Urinary bladder (tissue), 4 donors: Measurements from ENCODE around the gene MRPL20. TPM values are rescaled to one million over a fixed set of nuclear protein-coding genes. Genes with fewer than 3 reads are reported as not detected.

ENCODE experiments used
- DNase-seq: peaks from one replicate; pipeline ENCODE4 v3.0.0-alpha.2; 2015; ENCODE audit errors: extremely low spot score
- H3K27ac ChIP-seq: one replicate; pipeline ENCODE4 v1.5.1; 2013; ENCODE audit warnings: low read depth, mild to moderate bottlenecking, moderate library complexity
- H3K36me3 ChIP-seq: one replicate; pipeline ENCODE4 v1.6.1; 2013; ENCODE audit warnings: mild to moderate bottlenecking, moderate library complexity; ENCODE audit not compliant: insufficient read depth
- H3K4me1 ChIP-seq: one replicate; pipeline ENCODE4 v1.6.1; 2013; ENCODE audit warnings: mild to moderate bottlenecking, moderate library complexity; ENCODE audit not compliant: insufficient read depth
- H3K4me3 ChIP-seq: one replicate; pipeline ENCODE4 v1.5.1; 2013; ENCODE audit warnings: low read depth, low read length
- WGBS: extraction: QIAGEN DNeasy Blood & Tissue Kit; methylation state at CpG from one replicate; pipeline ENCODE4 v1.1.7; 2013; 5-methylcytosine and 5-hydroxymethylcytosine counted together
- polyA plus RNA-seq: library from polyadenylated mRNA; stranded (reverse); fragments of 200-250 nt; gene quantifications from one replicate; pipeline ENCODE4 v1.2.3, GENCODE V29; 2013
- total RNA-seq: library from RNA; depleted of rRNA; stranded (reverse); fragments of >200 nt; gene quantifications from one replicate; pipeline ENCODE4 v1.2.3, GENCODE V29; 2014
- donor health status: healthy with polysubstance abuse.
- donor health status: healthy.

Gene MRPL20
- total and polyA plus RNA-seq, 2 donors, result 55.1 to 183 TPM

GRCh38 chr1:1400576-1401456 is 6.3 kb downstream of the MRPL20 start:
- WGBS, result 83% methylated on average over 22 of the region's 22 CpGs
- no peaks in the 10 kb centered on the region for H3K4me1 ChIP-seq
- H3K27ac ChIP-seq, result no peak overlapping the region
- DNase-seq, result no peak
- H3K36me3 ChIP-seq, result peaks cover 5% of the 10 kb centered on the region
- H3K4me3 ChIP-seq, result no peak overlapping the region

GRCh38 chr1:1399872-1400575 is 7.1 kb downstream of the MRPL20 start:
- 5% methylated on average over 34 of the region's 34 CpGs for WGBS
- no peak for DNase-seq

GRCh38 chr1:1399187-1399871 is 7.8 kb downstream of the MRPL20 start, which contains the start of gene CCNL2:
TSS of gene CCNL2 (minus strand) at chr1:1399335. CDS start at chr1:1399306, 29 bp downstream.
- DNase-seq, result peak; percentile 88
- H3K36me3 ChIP-seq, result peaks cover 5% of the 10 kb centered on the region
- H3K4me3 ChIP-seq, result peak within 1 kb of the TSS; percentile 97
- WGBS, result under 1% methylated on average over 86 of the region's 86 CpGs
- H3K4me1 ChIP-seq, result no peaks in the 10 kb centered on the region
- H3K27ac ChIP-seq, result peak within 1 kb of the TSS; percentile 75

More at GRCh38 chr1:1399872-1400575, 7.1 kb downstream of the MRPL20 start:
- no peak overlapping the region for H3K27ac ChIP-seq
- H3K36me3 ChIP-seq, result peaks cover 5% of the 10 kb centered on the region
- H3K4me1 ChIP-seq, result no peaks in the 10 kb centered on the region
- peak overlapping the region; percentile 97 for H3K4me3 ChIP-seq

GRCh38 chr1:1398677-1399186 is 8.4 kb downstream of the MRPL20 start:
- no peaks in the 10 kb centered on the region for H3K4me1 ChIP-seq
- peak overlapping the region; percentile 97 for H3K4me3 ChIP-seq
- under 1% methylated on average over 54 of the region's 54 CpGs for WGBS
- H3K36me3 ChIP-seq, result peaks cover 5% of the 10 kb centered on the region
- no peak for DNase-seq
- H3K27ac ChIP-seq, result peak overlapping the region; percentile 75

- Histone ChIP-seq H3K4me3 (peak overlapping the region; percentile 97), H3K4me1 (no peaks in the 10 kb centered on the region), H3K36me3 (peaks cover 5% of the 10 kb centered on the region), H3K27ac (no peak overlapping the region)
- WGBS, result 55% methylated on average over 19 of the region's 19 CpGs
- DNase-seq, result no peak
These were observed 9.1 kb downstream of the MRPL20 start for GRCh38 chr1:1397839-1398523.

- DNase-seq, result no peak
- Histone ChIP-seq H3K27ac (no peak overlapping the region), H3K4me1 (no peaks in the 10 kb centered on the region), H3K4me3 (no peak overlapping the region), H3K36me3 (peaks cover 6% of the 10 kb centered on the region)
- 89% methylated on average over 11 of the region's 11 CpGs for WGBS
These were observed 11.9 kb downstream of the MRPL20 start for GRCh38 chr1:1395166-1395565.

GRCh38 chr1:1394116-1394515 is 13.0 kb downstream of the MRPL20 start:
- no peak overlapping the region for H3K27ac ChIP-seq
- H3K4me3 ChIP-seq, result no peak overlapping the region
- peaks cover 9% of the 10 kb centered on the region for H3K36me3 ChIP-seq
- 96% methylated on average over 7 of the region's 7 CpGs for WGBS
- DNase-seq, result no peak
- H3K4me1 ChIP-seq, result no peaks in the 10 kb centered on the region

- DNase-seq, result no peak
- 87% methylated on average over 11 of the region's 11 CpGs for WGBS
- no peak overlapping the region for H3K27ac ChIP-seq
- no peaks in the 10 kb centered on the region for H3K4me1 ChIP-seq
- no peak overlapping the region for H3K4me3 ChIP-seq
- peaks cover 9% of the 10 kb centered on the region for H3K36me3 ChIP-seq
These were observed 13.7 kb downstream of the MRPL20 start for GRCh38 chr1:1393428-1393827.

- 92% methylated on average over 4 of the region's 4 CpGs for WGBS
- H3K4me1 ChIP-seq, result no peaks in the 10 kb centered on the region
- peaks cover 9% of the 10 kb centered on the region for H3K36me3 ChIP-seq
- H3K4me3 ChIP-seq, result no peak overlapping the region
- DNase-seq, result no peak
- H3K27ac ChIP-seq, result no peak overlapping the region
These were observed 14.1 kb downstream of the MRPL20 start for GRCh38 chr1:1393014-1393413.

GRCh38 chr1:1391225-1391624 is 15.9 kb downstream of the MRPL20 start:
- Histone ChIP-seq H3K27ac (no peak overlapping the region), H3K4me3 (no peak overlapping the region), H3K4me1 (no peaks in the 10 kb centered on the region), H3K36me3 (peaks cover 9% of the 10 kb centered on the region)
- 88% methylated on average over 12 of the region's 12 CpGs for WGBS
- DNase-seq, result no peak

- Histone ChIP-seq H3K4me3 (no peak overlapping the region), H3K36me3 (peaks cover 10% of the 10 kb centered on the region), H3K27ac (no peak overlapping the region), H3K4me1 (no peaks in the 10 kb centered on the region)
- DNase-seq, result no peak
- 85% methylated on average over 12 of the region's 12 CpGs for WGBS
These were observed 16.4 kb downstream of the MRPL20 start for GRCh38 chr1:1390675-1391074.

GRCh38 chr1:1388078-1388472 is 19.0 kb downstream of the MRPL20 start:
- H3K36me3 ChIP-seq, result peaks cover 10% of the 10 kb centered on the region
- 96% methylated on average over 16 of the region's 16 CpGs for WGBS
- no peak for DNase-seq
- no peaks in the 10 kb centered on the region for H3K4me1 ChIP-seq
- no peak overlapping the region for H3K4me3 ChIP-seq
- no peak overlapping the region for H3K27ac ChIP-seq
